ENCODE data around the gene DYDC1. TPM values are rescaled to one million over a fixed set of nuclear protein-coding genes. Genes with fewer than 3 reads are reported as not detected.

The DYDC1 gene
- total and polyA plus RNA-seq, 7 donors = not detected

- no peak overlapping the region for H3K27ac ChIP-seq
- intact Hi-C loops (cut with DNase I) = no loop called here
- peak in 1 of 4 donors; percentile 13 for ATAC-seq
- H3K9me3 ChIP-seq = no peaks in the 10 kb centered on the region
- H3K4me3 ChIP-seq = peak overlapping the region; percentile 58
- 10 to 13% (median 11%) methylated on average over 36 to 50 of the region's 50 CpGs for WGBS, 3 donors
- peaks cover 0 to 44% (median 10%) of the 10 kb centered on the region in 3 donors for H3K27me3 ChIP-seq (ENCODE audit: insufficient read depth in 3 of 3, low read length in 2 of 3)
- DNase-seq = no peak
- peaks cover 2% of the 10 kb centered on the region for H3K4me1 ChIP-seq
- no peaks in the 10 kb centered on the region for H3K36me3 ChIP-seq (ENCODE audit: insufficient read depth in 1 of 2, low read depth in 1 of 2)
- no peak for TF ChIP-seq CTCF (IDR thresholded peaks at IDR 0.05)
Measured at GRCh38 chr10:80356989-80357850, 665 bp upstream of the DYDC1 start.

- H3K4me3 ChIP-seq = no peak overlapping the region
- DNase-seq = no peak
- intact Hi-C loops (cut with DNase I) = no loop called here
Measured at GRCh38 chr10:80351220-80351619, 5.3 kb downstream of the DYDC1 start.

GRCh38 chr10:80350251-80350650 is 6.3 kb downstream of the DYDC1 start:
- Histone ChIP-seq H3K27me3 (ENCODE audit: insufficient read depth in 3 of 3, low read length in 2 of 3) (peaks cover 0 to 19% (median 0%) of the 10 kb centered on the region in 3 donors), H3K27ac (no peak overlapping the region), H3K9me3 (no peaks in the 10 kb centered on the region), H3K4me1 (no peaks in the 10 kb centered on the region), H3K36me3 (ENCODE audit: insufficient read depth in 1 of 2, low read depth in 1 of 2) (no peaks in the 10 kb centered on the region), H3K4me3 (no peak overlapping the region)
- no peak for DNase-seq
- intact Hi-C loops (cut with DNase I) = no loop called here
- no peak for TF ChIP-seq CTCF (IDR thresholded peaks at IDR 0.05)
- no peak for ATAC-seq
- 77 to 81% (median 80%) methylated on average over 3 of the region's 3 CpGs for WGBS, 3 donors

More at GRCh38 chr10:80351220-80351619, 5.3 kb downstream of the DYDC1 start:
- no peaks in the 10 kb centered on the region for H3K9me3 ChIP-seq
- TF ChIP-seq CTCF (IDR thresholded peaks at IDR 0.05) = no peak
- peaks cover under 1% of the 10 kb centered on the region for H3K4me1 ChIP-seq
- H3K27ac ChIP-seq = no peak overlapping the region
- WGBS, 3 donors = 93 to 96% (median 93%) methylated on average over 3 of the region's 3 CpGs
- peaks cover 0 to 29% (median under 1%) of the 10 kb centered on the region in 3 donors for H3K27me3 ChIP-seq (ENCODE audit: insufficient read depth in 3 of 3, low read length in 2 of 3)
- no peak for ATAC-seq
- H3K36me3 ChIP-seq (ENCODE audit: insufficient read depth in 1 of 2, low read depth in 1 of 2) = no peaks in the 10 kb centered on the region

GRCh38 chr10:80344912-80345311 is 11.6 kb downstream of the DYDC1 start:
- Histone ChIP-seq H3K27me3 (ENCODE audit: insufficient read depth in 3 of 3, low read length in 2 of 3) (no peaks in the 10 kb centered on the region), H3K27ac (no peak overlapping the region), H3K4me3 (no peak overlapping the region), H3K36me3 (ENCODE audit: insufficient read depth in 1 of 2, low read depth in 1 of 2) (no peaks in the 10 kb centered on the region), H3K4me1 (no peaks in the 10 kb centered on the region), H3K9me3 (no peaks in the 10 kb centered on the region)
- 48 to 61% (median 52%) methylated on average over 2 of the region's 2 CpGs for WGBS, 3 donors
- TF ChIP-seq CTCF (IDR thresholded peaks at IDR 0.05) = no peak
- intact Hi-C loops (cut with DNase I) = no loop called here
- DNase-seq (no peak), ATAC-seq (no peak)
